WTC11 (cell line): ENCODE measurements around the gene TOPAZ1. TPM values are rescaled to one million over a fixed set of nuclear protein-coding genes. Genes with fewer than 3 reads are reported as not detected.

Source experiments
- ATAC-seq: fragments of 200-7000 bp; cut with Tn5 transposase; 2 replicates; pipeline ENCODE4 v1.10.0; 2021; ENCODE audit warnings: mild to moderate bottlenecking, moderate library complexity
- CTCF ChIA-PET: fragments of 300-600 bp; sonication (Branson Sonifier 250); formaldehyde crosslinking; loops from one replicate; lab custom pipeline; 2021; ENCODE audit warnings: antibody characterized with exemption; lab: Charles Lee
- POLR2A ChIA-PET: fragments of 350-600 bp; sonication (Branson Sonifier 250); formaldehyde crosslinking; loops from one replicate; lab custom pipeline; 2021; ENCODE audit warnings: antibody characterized with exemption; lab: Charles Lee
- DNase-seq: peaks from one replicate; pipeline ENCODE4 v3.0.0; 2021; ENCODE audit warnings: low spot score
- H3K27ac Mint-ChIP-seq: 2 replicates; pipeline ENCODE4 v1.8.0; 2021; ENCODE audit warnings: mixed read lengths
- H3K27me3 Mint-ChIP-seq: 2 replicates; pipeline ENCODE4 v1.8.0; 2021; ENCODE audit warnings: low read depth, mild to moderate bottlenecking, moderate library complexity, mixed read lengths
- H3K36me3 Mint-ChIP-seq: 2 replicates; pipeline ENCODE4 v1.8.0; 2021; ENCODE audit warnings: mixed read lengths
- H3K4me1 Mint-ChIP-seq: 2 replicates; pipeline ENCODE4 v1.8.0; 2022; ENCODE audit warnings: mixed read lengths
- H3K4me3 Mint-ChIP-seq: 2 replicates; pipeline ENCODE4 v1.8.0; 2021; ENCODE audit warnings: mild to moderate bottlenecking, moderate library complexity, mixed read lengths
- H3K9me3 Mint-ChIP-seq: 2 replicates; pipeline ENCODE4 v1.8.0; 2021; ENCODE audit warnings: mixed read lengths
- ATF6 ChIP-seq: sonication (generic); formaldehyde crosslinking; IDR thresholded peaks from 2 replicates; pipeline ENCODE4 v1.8.1; 2023; ENCODE audit warnings: mild to moderate bottlenecking, missing genetic modification reagents
- CREB1 ChIP-seq: sonication (generic); formaldehyde crosslinking; IDR thresholded peaks from 2 replicates; pipeline ENCODE4 v1.8.0; 2023; ENCODE audit warnings: mild to moderate bottlenecking, missing genetic modification reagents
- CTCF ChIP-seq: fragments of 200-600 bp; IDR thresholded peaks from 2 replicates; pipeline ENCODE4 v1.8.0; 2022; ENCODE audit warnings: antibody characterized with exemption
- E2F5 ChIP-seq: sonication (generic); formaldehyde crosslinking; IDR thresholded peaks from 2 replicates; pipeline ENCODE4 v1.8.1; 2022; ENCODE audit warnings: mild to moderate bottlenecking, moderate library complexity, missing genetic modification reagents
- EMX1 ChIP-seq: fragments of 250-450 bp; sonication (Bioruptor Pico); IDR thresholded peaks from 2 replicates; pipeline ENCODE4 v1.8.0; 2021; ENCODE audit warnings: mild to moderate bottlenecking
- ERG ChIP-seq: fragments of 250-450 bp; sonication (Bioruptor Pico); IDR thresholded peaks from 2 replicates; pipeline ENCODE4 v1.8.0; 2021; ENCODE audit warnings: mild to moderate bottlenecking
- ETV6 ChIP-seq: sonication (generic); formaldehyde crosslinking; IDR thresholded peaks from 2 replicates; pipeline ENCODE4 v1.8.1; 2022; ENCODE audit warnings: mild to moderate bottlenecking, missing genetic modification reagents
- KAT7 ChIP-seq: sonication (generic); formaldehyde crosslinking; IDR thresholded peaks from 2 replicates; pipeline ENCODE4 v1.8.1; 2023; ENCODE audit warnings: missing genetic modification reagents, mild to moderate bottlenecking, borderline replicate concordance
- PRRX2 ChIP-seq: fragments of 250-450 bp; sonication (Bioruptor Pico); IDR thresholded peaks from 2 replicates; pipeline ENCODE4 v1.8.0; 2021; ENCODE audit warnings: mild to moderate bottlenecking
- SMAD4 ChIP-seq: sonication (generic); formaldehyde crosslinking; IDR thresholded peaks from 2 replicates; pipeline ENCODE4 v1.8.0; 2022; ENCODE audit warnings: mild to moderate bottlenecking, missing genetic modification reagents
- USF1 ChIP-seq: sonication (generic); formaldehyde crosslinking; IDR thresholded peaks from 2 replicates; pipeline ENCODE4 v1.8.0; 2022; ENCODE audit warnings: mild to moderate bottlenecking, missing genetic modification reagents
- ZBTB43 ChIP-seq: sonication (generic); formaldehyde crosslinking; IDR thresholded peaks from 2 replicates; pipeline ENCODE4 v1.8.1; 2023; ENCODE audit warnings: mild to moderate bottlenecking, missing genetic modification reagents
- ZNF396 ChIP-seq: fragments of 250-450 bp; sonication (Bioruptor Pico); IDR thresholded peaks from 2 replicates; pipeline ENCODE4 v1.8.0; 2021; ENCODE audit warnings: mild to moderate bottlenecking, moderate library complexity, borderline replicate concordance
- ZNF423 ChIP-seq: fragments of 250-450 bp; sonication (Bioruptor Pico); IDR thresholded peaks from 2 replicates; pipeline ENCODE4 v2.1.2; 2022; ENCODE audit warnings: mild to moderate bottlenecking, moderate library complexity
- ZNF512 ChIP-seq: sonication (generic); formaldehyde crosslinking; IDR thresholded peaks from 2 replicates; pipeline ENCODE4 v1.8.1; 2022; ENCODE audit warnings: missing genetic modification reagents, borderline replicate concordance
- total RNA-seq: library from RNA; stranded (reverse); gene quantifications from 3 replicates; pipeline ENCODE4 v1.2.3, GENCODE V29; 2021

Gene TOPAZ1
- total RNA-seq, 1 experiment from 2014 or later, result not detected

GRCh38 chr3:44330444-44330843 lies 88.8 kb downstream of the TOPAZ1 start:
- DNase-seq, result no peak
- POLR2A ChIA-PET, result no interaction called here

GRCh38 chr3:44334326-44334725 lies 92.6 kb downstream of the TOPAZ1 start:
- no peaks in the 10 kb centered on the region for H3K9me3 Mint-ChIP-seq
- no peak for TF ChIP-seq ZNF512 (CRISPR knock-in tag)
- TF ChIP-seq SMAD4 (CRISPR knock-in tag), result no peak
- TF ChIP-seq USF1 (CRISPR knock-in tag), result no peak
- no peak for TF ChIP-seq EMX1 (CRISPR knock-in tag)
- TF ChIP-seq CTCF, result no peak
- TF ChIP-seq E2F5 (CRISPR knock-in tag), result no peak
- no peak for TF ChIP-seq CREB1 (CRISPR knock-in tag)
- no peak for TF ChIP-seq ZNF423 (CRISPR knock-in tag)
- no peak for TF ChIP-seq PRRX2 (CRISPR knock-in tag)
- no peak for TF ChIP-seq ETV6 (CRISPR knock-in tag)
- no peak for TF ChIP-seq ERG (CRISPR knock-in tag)
- TF ChIP-seq KAT7 (CRISPR knock-in tag), result no peak
- no peak for TF ChIP-seq ZBTB43
- TF ChIP-seq ATF6 (CRISPR knock-in tag), result no peak
- H3K27ac Mint-ChIP-seq, result no peak overlapping the region
- ChIA-PET POLR2A (no interaction called here), CTCF (no interaction called here)
- H3K36me3 Mint-ChIP-seq, result no peaks in the 10 kb centered on the region
- H3K4me1 Mint-ChIP-seq, result peaks cover 11% of the 10 kb centered on the region
- H3K4me3 Mint-ChIP-seq, result no peak overlapping the region
- H3K27me3 Mint-ChIP-seq, result peaks cover 7% of the 10 kb centered on the region; the same call in 1 of the 2 replicates
- DNase-seq, result no peak
- ATAC-seq, result no peak

More at GRCh38 chr3:44330444-44330843, 88.8 kb downstream of the TOPAZ1 start:
- peak; percentile 66 for ATAC-seq
- H3K9me3 Mint-ChIP-seq, result no peaks in the 10 kb centered on the region
- TF ChIP-seq ZNF396 (CRISPR knock-in tag), result no peak
- TF ChIP-seq, all 79 proteins: peak for 0
- H3K27me3 Mint-ChIP-seq, result peaks cover 11% of the 10 kb centered on the region; the same call in 1 of the 2 replicates
- CTCF ChIA-PET, result no interaction called here
- peaks cover 4% of the 10 kb centered on the region; the same call in 1 of the 2 replicates for H3K4me1 Mint-ChIP-seq
- no peaks in the 10 kb centered on the region for H3K36me3 Mint-ChIP-seq
- no peak overlapping the region for H3K27ac Mint-ChIP-seq
- no peak overlapping the region for H3K4me3 Mint-ChIP-seq
